ENCODE data around the gene LCE3A. TPM values are rescaled to one million over a fixed set of nuclear protein-coding genes. Genes with fewer than 3 reads are reported as not detected.
A peak's percentile ranks its signal among the peaks of the same experiment; 100 is the strongest.

Gene LCE3A
- total RNA-seq, 1 donor, result not detected

GRCh38 chr1:152630596-152630995 lies 7.7 kb upstream of the LCE3A start:
- no peak for TF ChIP-seq CTCF (IDR thresholded peaks at IDR 0.05; ENCODE audit: extremely low read depth, low read depth, low read length)
- H3K9me3 ChIP-seq (ENCODE audit: low read depth, low read length), result no peaks in the 10 kb centered on the region

GRCh38 chr1:152626744-152627143 lies 3.8 kb upstream of the LCE3A start:
- H3K4me2 ChIP-seq (ENCODE audit: insufficient read depth, low read length), result no peak overlapping the region
- H3K9me3 ChIP-seq (ENCODE audit: low read depth, low read length), result no peaks in the 10 kb centered on the region
- H3K27me3 ChIP-seq (ENCODE audit: insufficient read depth, low read length), result no peaks in the 10 kb centered on the region
- no peaks in the 10 kb centered on the region for H3K36me3 ChIP-seq (ENCODE audit: insufficient read depth, low read length)
- TF ChIP-seq CTCF (IDR thresholded peaks at IDR 0.05; ENCODE audit: extremely low read depth, low read depth, low read length), result no peak
- H3K27ac ChIP-seq (ENCODE audit: low read depth, low read length), result no peak overlapping the region
- no peaks in the 10 kb centered on the region for H4K20me1 ChIP-seq (ENCODE audit: insufficient read depth, low read length)
- no peak overlapping the region for H3K4me3 ChIP-seq (ENCODE audit: insufficient read depth, low read length)
- DNase-seq (ENCODE audit: insufficient read length, low spot score, missing footprints), result no peak
- no peaks in the 10 kb centered on the region for H3K79me2 ChIP-seq (ENCODE audit: insufficient read depth, low read length)
- no peaks in the 10 kb centered on the region for H3K4me1 ChIP-seq (ENCODE audit: insufficient read depth, low read length)
- no peak overlapping the region for H2AFZ ChIP-seq (ENCODE audit: low read length)

More at GRCh38 chr1:152630596-152630995, 7.7 kb upstream of the LCE3A start:
- Histone ChIP-seq H3K4me3 (ENCODE audit: insufficient read depth, low read length) (no peak overlapping the region), H3K27me3 (ENCODE audit: insufficient read depth, low read length) (no peaks in the 10 kb centered on the region), H3K27ac (ENCODE audit: low read depth, low read length) (no peak overlapping the region), H3K4me1 (ENCODE audit: insufficient read depth, low read length) (no peaks in the 10 kb centered on the region), H3K79me2 (ENCODE audit: insufficient read depth, low read length) (no peaks in the 10 kb centered on the region), H3K36me3 (ENCODE audit: insufficient read depth, low read length) (no peaks in the 10 kb centered on the region), H3K4me2 (ENCODE audit: insufficient read depth, low read length) (no peak overlapping the region), H2AFZ (ENCODE audit: low read length) (no peak overlapping the region), H4K20me1 (ENCODE audit: insufficient read depth, low read length) (no peaks in the 10 kb centered on the region)
- no peak for DNase-seq (ENCODE audit: insufficient read length, low spot score, missing footprints)

- no peak overlapping the region for H2AFZ ChIP-seq (ENCODE audit: low read length)
- no peaks in the 10 kb centered on the region for H4K20me1 ChIP-seq (ENCODE audit: insufficient read depth, low read length)
- no peaks in the 10 kb centered on the region for H3K79me2 ChIP-seq (ENCODE audit: insufficient read depth, low read length)
- no peak overlapping the region for H3K4me3 ChIP-seq (ENCODE audit: insufficient read depth, low read length)
- H3K9me3 ChIP-seq (ENCODE audit: low read depth, low read length), result no peaks in the 10 kb centered on the region
- no peaks in the 10 kb centered on the region for H3K36me3 ChIP-seq (ENCODE audit: insufficient read depth, low read length)
- no peak overlapping the region for H3K4me2 ChIP-seq (ENCODE audit: insufficient read depth, low read length)
- H3K27me3 ChIP-seq (ENCODE audit: insufficient read depth, low read length), result no peaks in the 10 kb centered on the region
- DNase-seq (ENCODE audit: insufficient read length, low spot score, missing footprints), result peak; percentile 34
- H3K4me1 ChIP-seq (ENCODE audit: insufficient read depth, low read length), result no peaks in the 10 kb centered on the region
- TF ChIP-seq CTCF (IDR thresholded peaks at IDR 0.05; ENCODE audit: extremely low read depth, low read depth, low read length), result no peak
- no peak overlapping the region for H3K27ac ChIP-seq (ENCODE audit: low read depth, low read length)
These were observed 421 bp upstream of the LCE3A start for GRCh38 chr1:152623203-152623844.

GRCh38 chr1:152621993-152622392 lies 910 bp downstream of the LCE3A start:
- no peak overlapping the region for H3K4me2 ChIP-seq (ENCODE audit: insufficient read depth, low read length)
- H3K36me3 ChIP-seq (ENCODE audit: insufficient read depth, low read length), result no peaks in the 10 kb centered on the region
- TF ChIP-seq CTCF (IDR thresholded peaks at IDR 0.05; ENCODE audit: extremely low read depth, low read depth, low read length), result no peak
- no peaks in the 10 kb centered on the region for H3K9me3 ChIP-seq (ENCODE audit: low read depth, low read length)
- H3K27ac ChIP-seq (ENCODE audit: low read depth, low read length), result no peak overlapping the region
- no peaks in the 10 kb centered on the region for H4K20me1 ChIP-seq (ENCODE audit: insufficient read depth, low read length)
- DNase-seq (ENCODE audit: insufficient read length, low spot score, missing footprints), result peak; percentile 23
- no peaks in the 10 kb centered on the region for H3K4me1 ChIP-seq (ENCODE audit: insufficient read depth, low read length)
- H2AFZ ChIP-seq (ENCODE audit: low read length), result no peak overlapping the region
- H3K79me2 ChIP-seq (ENCODE audit: insufficient read depth, low read length), result no peaks in the 10 kb centered on the region
- H3K27me3 ChIP-seq (ENCODE audit: insufficient read depth, low read length), result no peaks in the 10 kb centered on the region
- H3K4me3 ChIP-seq (ENCODE audit: insufficient read depth, low read length), result no peak overlapping the region
